SH-SY5Y (cell line): ENCODE data around the gene CHRD.

Source experiments
- GATA2 ChIP-seq: IDR thresholded peaks from 2 replicates; pipeline ENCODE4 v1.6.1; 2011; ENCODE audit warnings: mild to moderate bottlenecking, low read depth, low read length
- GATA3 ChIP-seq: IDR thresholded peaks from 2 replicates; pipeline ENCODE4 v1.6.1; 2011; ENCODE audit warnings: low read depth, mild to moderate bottlenecking, low read length, moderate library complexity

- TF ChIP-seq GATA3 (no peak), GATA2 (no peak)
Observed at GRCh38 chr3:184337399-184337714, 42.5 kb upstream of the CHRD start, which contains the start of gene FAM131A.
